GM18861 (cell line): ENCODE measurements around the gene NEDD9.

Experiments
- ATAC-seq: cut with Tn5 transposase; IDR thresholded peaks from one replicate; pipeline ENCODE4 v1.9.1; 2021; ENCODE audit not compliant: unreplicated experiment

NEDD9 gene

DNA sequence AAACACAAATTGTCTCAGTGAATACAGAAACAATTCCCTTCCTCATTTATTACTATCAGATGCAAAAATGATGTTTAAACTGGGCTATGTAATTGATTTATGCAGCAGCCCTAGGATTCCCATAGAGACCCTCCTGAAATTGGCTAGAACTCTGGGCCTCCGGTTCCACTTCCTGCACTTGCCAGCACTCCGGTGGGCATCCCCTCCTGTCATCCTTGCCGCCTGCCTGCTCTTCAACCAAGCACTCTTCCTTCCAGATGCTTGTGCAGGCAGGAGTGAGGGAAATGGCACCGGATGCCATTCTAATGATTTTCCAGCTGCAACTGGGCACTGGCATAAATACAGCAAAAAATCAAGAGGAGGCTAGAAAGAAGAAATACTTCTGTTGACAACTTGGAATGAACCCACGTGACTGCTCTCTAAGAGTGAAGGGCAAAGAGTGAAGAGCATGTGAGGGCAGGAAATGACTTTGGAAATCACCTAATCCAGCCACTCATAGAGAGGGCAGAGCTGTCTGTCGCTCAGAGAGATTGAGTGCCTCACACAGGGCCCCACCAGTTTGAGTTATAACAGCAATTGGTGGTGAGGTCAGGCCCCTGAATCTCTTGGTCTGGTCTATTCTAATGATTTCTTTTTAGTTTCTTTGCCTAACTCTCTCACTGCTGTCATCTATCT is 3.7 kb upstream of the NEDD9 start:
- peak; percentile 39 for ATAC-seq

DNA sequence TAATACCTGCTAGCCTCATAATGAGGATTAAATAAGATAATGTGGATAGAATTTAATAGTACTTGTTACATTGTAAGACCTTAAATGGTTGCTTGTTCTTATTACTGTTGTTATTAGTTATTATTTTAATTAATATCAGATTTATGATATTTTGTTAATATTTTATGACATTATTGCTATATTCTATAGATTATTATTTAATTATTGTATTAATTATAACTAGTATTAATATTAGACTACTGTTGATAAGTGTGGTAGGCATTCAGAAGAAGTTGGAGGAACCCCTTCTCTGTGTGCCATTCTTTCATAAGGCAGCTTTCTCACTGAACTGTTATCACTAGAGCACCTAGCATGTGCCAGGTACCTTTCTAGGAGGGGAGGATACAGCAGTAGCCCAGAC is 2.6 kb upstream of the NEDD9 start:
- no peak for ATAC-seq

DNA sequence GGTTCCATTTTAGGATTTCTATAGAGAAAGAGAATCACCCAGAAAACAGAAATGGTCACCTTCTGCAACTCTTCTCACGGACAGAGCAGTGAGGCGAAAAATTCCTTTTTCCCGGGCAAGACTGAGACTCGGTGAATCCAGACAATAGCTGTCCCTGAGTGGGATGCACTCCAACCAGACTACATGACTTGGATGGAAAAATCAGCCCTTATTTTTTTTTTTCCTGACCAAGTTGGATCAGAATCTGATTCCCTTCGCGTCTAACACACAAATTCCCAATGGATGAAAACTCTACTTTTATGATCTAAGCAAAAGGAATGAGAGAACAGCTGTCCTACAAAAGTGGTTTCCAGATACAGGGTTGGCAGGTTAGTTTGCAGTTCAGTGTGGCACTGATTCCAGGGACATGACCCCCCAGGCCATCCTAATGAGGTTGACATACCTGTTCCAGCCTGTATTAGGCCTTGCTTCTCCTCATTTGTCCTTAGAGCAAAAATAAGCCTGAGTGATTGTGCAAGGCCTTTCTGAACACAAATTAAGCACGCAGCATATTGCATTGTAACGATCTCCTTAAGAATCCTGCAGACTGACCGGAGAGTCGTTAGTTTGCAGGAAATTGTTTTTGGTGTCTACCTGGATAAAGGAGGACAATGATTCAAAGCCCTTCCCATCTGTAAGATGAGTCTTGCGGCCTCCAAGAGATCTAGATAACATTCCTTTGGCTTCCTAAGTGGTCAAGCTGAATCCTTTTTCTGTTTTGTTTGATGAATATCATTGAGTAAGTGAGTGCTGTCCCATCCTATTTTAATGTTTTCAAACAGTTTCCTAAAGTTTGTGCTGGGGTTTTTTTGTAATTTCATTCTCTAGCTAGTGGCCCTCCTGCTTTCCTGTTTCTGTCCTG is 1.5 kb upstream of the NEDD9 start:
- no peak for ATAC-seq

DNA sequence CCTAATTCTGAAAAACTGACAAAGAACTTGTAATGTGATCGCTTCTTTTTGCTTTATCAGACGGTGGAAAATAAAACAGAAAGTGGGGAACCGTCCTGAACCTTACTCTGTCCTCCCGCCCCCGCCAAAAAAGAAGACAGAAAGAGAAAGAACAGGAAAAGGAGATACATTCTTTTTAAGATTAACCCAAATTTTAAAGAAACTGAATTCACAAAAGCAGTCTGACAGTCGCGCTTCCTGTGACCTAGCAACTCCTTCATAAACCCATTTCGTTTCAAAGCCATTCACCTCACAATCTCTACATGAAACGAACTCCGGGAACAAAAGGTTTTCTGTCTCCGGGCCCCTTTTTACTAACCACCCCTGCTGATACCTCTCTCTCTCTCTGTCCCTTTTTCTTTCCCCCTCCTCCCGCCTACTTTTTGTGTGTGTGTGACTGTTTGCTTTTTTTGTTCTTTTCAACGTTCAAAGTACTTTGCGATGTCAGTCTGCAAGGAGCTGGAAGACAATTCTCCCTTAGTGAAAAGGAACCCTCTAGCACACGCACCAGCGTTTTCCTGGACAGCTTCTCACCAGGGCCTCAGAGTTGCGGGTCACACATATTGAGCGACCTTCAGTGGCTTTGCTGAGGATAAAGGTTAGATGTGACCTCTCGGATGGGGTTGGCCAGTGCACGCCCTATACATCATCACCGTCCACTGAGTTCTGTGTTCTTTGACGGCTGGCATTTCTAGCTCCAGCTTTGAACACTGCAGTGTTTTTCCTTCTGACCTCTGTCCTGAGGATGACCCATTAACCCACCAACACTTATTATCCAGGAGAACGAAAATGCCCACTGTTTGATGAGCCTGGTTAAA is 530 bp upstream of the NEDD9 start:
- ATAC-seq, result no peak

DNA sequence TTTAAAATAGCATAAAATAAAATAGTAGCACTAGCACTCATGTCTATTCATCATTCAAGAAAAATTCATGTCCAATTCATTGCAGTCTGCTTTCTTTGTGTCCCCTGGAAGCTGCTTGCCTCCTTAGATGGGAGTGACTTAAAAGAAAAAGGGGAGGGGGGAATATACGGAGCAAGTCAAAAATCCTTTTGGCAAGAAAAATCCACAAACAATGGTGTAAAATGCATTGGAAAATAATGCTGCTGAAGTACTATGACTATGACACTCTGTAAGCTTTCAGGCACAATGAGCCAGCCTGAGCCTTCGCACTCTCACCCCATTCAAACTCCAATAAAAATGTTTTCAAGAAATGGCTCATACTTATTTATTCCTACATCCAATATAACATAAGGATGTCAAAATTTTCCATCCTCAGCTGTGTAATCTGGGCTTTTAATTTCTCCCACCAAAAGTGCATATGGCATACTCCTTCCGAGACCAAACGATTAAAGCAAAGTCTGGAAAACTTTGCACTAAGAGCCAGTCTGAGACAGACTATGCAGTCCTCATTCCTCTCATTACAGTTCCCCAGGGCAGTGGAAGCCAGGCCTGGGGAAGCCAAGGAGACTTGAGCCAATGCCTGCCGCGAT is 790 bp downstream of the NEDD9 start:
- no peak for ATAC-seq

DNA sequence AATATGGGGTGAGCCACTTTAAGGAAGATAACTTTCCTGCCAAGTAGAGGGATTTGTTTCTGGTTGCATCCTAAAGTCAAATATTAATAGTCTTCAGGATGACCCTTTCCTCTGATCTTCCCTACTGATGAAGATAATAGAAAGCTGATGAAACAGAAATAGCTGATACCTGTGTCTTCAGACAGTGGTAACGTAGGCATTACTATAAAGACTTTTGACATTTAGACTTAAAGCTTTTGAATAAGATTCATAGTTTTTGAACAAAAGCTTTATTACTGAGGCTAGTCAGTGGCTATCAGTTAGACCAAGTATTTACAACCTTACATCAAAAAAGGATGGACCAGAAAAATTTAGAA is 1.4 kb downstream of the NEDD9 start:
- ATAC-seq, result no peak

DNA sequence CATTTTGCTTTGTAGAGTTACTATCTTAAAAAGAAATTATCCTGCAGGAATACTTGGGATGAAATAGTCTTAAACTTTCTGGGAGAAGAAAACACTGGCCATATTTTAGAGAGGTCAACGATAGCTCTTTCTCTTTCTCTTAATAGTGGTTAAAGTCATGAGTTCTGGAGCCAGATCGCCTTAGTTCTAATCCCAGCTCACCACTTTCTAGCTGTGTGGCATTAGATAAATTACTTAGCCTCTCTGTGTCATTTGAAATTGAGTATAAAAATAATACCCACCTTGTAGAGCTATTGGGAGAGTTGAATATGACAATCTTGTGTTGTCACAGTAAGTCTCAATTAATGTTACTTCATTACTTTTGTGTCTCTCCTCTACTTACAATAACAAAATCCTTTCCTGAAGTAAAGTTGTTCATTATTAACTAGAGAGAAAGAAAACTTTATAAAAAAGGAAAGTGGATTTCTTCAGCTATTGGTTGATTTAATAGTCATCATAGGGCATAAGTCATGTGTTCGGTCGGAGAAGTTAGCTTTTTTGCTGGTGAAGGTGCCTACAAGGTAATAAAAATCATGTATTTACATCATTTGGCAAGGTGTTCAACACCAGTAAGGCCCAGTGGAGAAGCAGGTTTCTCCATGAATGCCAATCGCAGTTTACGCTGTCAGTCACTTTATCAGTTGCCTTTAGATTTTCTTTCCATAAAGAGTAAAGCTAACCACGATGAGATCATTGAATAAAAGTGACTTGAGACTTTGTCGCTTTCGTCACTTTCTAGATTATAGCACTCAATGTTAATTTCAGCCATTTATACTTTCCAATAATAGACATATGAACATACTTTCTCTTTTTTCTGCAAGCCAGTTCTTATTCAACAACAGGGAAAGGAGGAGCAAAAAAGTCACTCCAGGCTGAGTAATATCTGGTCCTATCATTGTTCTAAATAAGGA is 2.0 kb downstream of the NEDD9 start:
- no peak for ATAC-seq

DNA sequence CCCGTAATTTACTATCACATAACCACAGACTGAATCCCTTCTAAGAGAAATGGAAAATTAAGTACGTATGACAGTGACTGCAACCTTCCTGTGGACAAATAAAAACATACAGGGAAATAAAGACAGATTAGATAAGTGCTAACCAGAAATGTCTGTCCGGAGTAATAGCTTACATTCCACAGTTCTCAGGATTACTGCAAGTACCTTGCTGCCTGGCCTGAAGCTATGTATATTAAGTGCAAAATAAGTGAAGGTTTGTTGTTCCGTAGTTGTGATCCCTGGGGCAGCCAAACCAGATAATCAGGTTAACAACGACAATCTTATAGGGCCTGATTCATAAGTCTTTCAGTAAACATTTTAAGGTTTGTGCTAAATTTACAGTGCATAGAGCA is 2.8 kb downstream of the NEDD9 start:
- ATAC-seq, result no peak

DNA sequence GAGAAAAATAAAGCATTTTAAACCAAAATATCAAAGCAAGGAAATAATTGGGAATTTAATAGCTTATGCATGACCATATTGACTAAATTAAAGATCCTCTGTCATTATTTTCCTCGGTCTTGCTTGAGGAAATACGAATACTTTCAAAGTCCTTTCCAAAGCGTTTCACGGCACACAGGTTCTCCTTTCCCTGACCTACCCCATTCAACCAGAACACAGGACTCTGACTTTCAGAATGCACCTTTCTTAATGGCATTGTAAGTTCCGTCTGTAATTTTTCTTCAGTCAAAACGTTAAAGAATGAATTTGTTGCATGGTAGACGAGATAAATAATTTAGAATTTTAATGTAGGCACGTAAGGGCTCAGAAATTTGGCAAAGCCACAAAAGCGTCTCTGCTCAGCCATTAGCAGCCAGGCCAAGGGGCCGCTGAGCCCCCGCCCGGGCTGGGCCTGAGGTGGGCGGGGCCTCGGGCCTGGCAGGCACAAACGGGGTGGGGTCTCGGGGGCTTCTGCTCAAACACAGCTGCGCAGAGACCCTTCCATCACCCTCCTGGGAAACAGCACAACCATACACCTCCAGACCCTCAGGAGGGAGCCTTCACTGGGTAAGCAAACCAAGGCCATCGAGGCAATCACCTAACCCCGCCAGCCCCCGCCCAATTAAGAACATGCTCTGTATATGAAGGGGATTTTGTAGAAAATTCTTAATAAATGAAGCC is 3.4 kb downstream of the NEDD9 start:
- no peak for ATAC-seq

DNA sequence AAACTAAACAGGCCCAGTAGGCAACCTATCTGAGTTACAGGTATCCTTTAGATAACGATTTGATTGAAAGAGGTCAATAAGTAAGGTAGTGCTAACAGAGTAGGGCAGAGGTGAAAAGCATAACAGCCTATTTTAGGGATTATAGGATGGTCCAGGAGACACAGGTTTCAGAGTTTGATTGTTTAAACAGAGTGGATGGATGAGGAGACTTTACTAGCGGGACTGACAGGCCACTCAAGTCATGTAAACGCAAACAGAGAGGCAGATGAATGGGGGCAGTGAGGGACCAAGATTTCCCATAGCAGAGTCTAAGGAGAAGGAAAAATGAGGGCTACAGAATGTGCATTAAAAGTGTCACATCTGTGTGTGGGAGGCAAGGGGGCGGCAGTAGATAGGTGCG is 4.8 kb downstream of the NEDD9 start:
- ATAC-seq, result no peak

DNA sequence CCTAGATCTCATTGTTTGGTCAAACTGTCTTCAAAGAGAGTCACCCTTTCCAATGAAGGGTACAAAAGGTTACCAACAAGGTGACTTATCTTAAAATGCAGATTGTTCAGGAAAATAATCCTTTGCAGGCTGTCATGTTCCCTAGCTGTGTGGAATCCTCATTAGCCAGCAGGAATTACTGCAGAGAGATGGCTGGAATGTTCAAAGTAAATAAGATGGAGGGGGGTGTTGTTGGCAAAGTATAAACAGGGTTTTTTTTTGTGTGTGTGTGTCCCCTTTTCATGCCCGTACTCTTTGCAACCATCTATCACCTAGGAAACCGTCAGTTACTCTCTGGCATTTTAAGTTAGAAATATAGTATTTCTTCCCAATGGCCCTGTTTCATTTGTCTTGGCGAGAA is 6.5 kb downstream of the NEDD9 start:
- no peak for ATAC-seq

DNA sequence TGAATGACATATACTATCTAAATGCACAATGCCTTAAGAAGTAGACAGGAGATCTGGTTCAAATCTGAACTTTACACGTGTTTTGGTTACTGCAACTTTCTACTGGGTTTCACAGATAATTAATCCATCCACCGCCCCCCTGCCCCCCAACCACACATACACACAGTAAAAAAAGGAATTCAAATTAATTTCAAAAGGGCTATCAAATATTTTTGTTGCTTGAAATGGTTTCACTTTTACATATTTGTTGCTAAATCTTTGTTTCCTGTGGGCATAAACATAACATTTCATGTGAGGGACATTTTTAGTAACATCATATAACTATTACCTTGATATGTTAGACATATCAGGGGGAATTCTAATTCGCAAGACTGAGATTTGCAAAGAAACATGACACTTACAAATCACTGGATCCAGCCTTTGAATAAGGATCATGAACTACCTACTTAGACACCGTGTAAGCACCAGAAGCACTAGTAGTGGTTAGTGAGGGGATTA is 7.5 kb downstream of the NEDD9 start:
- ATAC-seq, result no peak

DNA sequence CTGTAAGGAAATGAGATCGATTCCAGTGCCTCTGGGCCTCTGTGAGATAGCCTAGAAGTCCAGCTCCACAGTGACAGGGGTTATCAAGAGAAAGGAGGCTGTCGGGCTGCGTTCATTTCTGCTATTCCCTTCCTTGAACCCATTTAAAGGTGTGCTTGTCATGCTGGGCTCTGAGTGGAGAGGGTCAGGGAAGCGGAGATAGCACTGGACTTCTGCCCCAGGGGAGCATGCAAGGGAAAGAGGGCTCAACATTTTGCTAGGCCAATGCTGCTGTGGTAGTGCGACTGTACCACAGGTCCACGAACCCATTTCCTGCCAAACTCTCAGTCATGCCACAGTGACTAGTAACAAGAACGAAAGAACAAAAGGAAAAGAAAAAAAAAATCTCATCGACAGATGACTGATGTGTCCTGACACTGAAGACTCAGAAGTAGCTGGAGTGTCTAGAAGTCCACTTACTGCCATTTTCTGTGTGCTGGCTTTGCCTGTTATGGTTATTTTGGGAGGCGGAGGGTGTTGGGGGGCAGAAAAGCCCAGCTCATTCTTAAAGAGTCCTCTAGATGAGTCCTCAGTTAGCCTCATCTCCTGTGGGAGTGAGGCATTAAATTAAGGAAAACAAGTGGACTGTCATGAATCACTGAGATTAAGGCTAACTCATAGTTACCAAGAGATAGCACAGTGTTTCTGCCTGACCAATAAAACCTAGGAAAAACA is 8.1 kb downstream of the NEDD9 start:
- ATAC-seq, result peak; percentile 73

DNA sequence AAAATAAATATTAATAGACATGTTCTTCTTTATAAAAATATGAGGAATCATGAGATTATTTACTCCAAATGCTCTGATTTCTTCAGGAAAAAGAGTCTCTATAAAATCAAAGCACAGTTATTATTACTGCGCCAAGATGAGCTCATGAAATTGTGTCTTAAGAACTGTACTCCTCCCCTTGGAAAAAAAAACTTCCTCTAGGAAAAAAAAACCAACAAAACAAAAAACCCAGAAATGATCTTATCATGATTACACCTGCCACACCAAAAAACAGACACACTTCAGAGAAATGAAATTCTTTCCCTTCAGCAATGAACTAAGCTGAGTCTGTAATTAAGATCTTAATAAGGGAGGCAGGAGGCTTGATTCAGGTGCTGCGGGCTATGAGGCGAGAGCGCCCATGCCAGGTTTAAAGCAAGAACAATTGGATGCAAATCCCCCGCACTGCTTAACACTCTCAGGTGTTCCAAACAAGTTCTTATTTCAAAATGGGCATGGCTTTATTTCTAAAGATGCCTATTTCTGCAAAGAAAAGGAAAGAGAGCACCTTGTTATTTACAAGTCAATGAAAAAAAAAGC is 9.1 kb downstream of the NEDD9 start:
- no peak for ATAC-seq

DNA sequence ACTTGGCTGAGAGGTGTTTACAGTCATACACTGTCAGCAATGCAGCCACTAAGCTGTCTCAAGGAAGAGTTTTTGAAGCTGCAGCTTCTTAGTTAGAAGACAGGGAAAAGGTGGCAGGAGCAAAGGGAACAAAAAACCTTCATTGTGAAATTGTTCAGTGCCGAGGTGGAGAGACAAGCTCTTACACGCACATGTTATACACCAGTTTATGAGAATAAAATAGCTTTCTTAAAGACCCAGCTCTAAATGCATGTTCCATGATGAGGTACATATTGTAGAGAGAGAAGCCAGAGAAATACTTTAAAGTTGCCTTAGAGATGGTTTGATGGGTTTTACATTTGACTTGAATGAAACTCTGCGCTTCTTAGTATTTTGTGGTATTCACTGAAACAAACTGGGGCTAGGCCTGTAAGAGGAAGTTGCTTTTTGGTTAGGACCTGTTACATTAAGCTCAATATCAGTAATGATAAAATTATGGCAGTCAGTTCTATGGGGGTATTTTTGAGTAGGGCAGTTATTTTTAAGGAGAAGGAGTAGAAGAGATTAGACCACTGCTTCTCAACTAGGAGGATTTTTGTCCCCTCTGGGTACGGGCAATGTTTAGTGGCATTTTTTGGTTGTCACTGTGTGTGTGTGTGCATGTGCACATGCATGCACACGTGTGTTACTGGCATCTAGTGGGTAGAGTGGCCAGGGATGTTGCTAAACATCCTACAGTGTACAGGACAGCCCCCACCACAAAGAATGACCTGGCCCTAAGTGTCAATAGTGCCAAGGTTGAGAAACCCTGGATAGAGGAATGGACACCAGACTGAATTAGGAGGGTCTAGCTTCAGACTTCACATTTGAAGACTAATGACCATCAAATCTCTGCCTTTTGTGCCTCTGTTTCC is 9.8 kb downstream of the NEDD9 start:
- ATAC-seq, result no peak

DNA sequence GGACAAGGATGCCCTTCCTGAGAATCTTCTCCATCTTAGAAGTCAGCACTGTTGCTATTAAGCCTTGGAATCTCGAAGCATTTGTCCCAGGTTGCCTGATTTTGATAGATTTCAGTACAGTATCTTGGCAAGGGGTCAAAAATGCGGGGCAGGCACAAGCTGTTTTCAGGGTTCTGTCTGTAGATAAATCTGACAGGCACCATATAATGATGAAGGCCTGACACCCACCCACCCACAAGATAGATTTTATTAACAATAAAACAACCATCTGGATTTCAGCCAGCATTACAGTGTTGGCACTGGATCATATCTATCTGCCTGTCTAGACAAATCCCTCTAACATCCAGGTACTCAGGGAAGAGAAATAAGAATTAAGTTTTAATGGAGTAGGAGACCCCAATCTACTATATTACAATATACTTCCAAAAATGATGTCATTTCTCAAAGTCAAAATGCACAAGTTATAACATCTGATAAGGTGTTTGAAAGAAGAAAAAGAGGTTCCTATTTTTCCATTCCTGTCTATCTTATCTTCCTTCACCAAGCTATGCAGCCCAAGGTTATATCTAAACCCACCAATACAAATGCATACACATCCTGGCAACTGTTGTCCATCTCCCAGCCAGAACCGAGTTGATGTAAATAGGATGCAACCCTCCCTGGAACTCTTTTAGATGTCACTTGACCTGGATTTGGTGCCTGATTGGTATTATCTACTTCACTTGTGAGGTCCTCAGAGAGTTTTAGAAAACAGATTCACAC is 10.7 kb downstream of the NEDD9 start:
- ATAC-seq, result no peak
